Eye (tissue), 1 donor: ENCODE results near the gene NRSN2.

ENCODE experiments used
- DNase-seq: peaks from one replicate; pipeline ENCODE4 v3.0.0-alpha.2; 2015

The NRSN2 gene

GRCh38 chr20:399182-399707, 52.3 kb downstream of the NRSN2 start:
- no peak for DNase-seq

- no peak for DNase-seq
Observed at GRCh38 chr20:400128-400453, 53.2 kb downstream of the NRSN2 start.

- DNase-seq, result no peak
Observed at GRCh38 chr20:400454-401275, 53.8 kb downstream of the NRSN2 start.

- no peak for DNase-seq
Observed at GRCh38 chr20:401682-402495, 55.0 kb downstream of the NRSN2 start.

GRCh38 chr20:402496-402885, 55.6 kb downstream of the NRSN2 start:
- DNase-seq, result no peak

GRCh38 chr20:402898-403581, 56.1 kb downstream of the NRSN2 start:
- no peak for DNase-seq

GRCh38 chr20:403582-403957, 56.7 kb downstream of the NRSN2 start:
- no peak for DNase-seq

- DNase-seq, result no peak
Observed at GRCh38 chr20:404088-404487, 57.2 kb downstream of the NRSN2 start.
